ENCODE data around the gene GRID1.

GRID1 gene

DNA sequence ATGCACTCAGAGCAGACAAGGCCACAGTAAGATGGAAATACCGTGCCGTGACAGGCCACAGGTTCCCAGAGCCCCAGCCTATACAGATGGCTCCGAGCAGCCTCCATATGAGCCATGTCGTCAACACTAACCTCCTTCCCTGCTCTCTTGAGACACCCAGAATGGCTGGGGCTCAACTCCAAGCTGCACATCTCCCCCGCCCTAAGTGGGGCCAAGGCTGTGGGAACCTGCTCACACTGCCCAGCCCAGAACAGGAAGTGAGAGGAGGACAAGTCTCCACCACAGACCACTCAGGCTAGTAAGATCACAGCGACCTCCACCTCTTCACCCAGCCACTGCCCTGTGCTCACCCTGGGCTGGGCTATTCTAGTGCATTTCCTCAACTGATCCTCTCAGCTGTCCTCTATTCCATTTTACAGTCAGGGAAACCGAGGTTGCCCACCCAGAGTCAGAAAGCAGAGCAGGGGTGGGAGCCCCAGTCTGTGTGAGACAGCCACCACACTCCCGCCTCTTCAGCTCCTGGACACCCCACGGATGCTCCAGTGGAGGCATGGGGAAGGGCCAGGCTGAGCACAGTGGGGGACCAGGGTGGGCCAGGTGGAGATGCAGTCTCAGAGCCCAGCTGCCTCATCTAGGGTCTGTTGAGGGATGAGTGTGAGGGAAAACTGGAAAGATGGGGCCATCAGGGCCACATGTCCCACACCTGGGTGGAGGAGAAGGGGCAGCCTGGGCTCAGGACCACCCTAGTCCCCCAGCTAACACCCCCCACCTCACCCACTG lies 11.6 kb downstream of the GRID1 start:
- no peak for DNase-seq (ENCODE audit: low read depth in 2 of 2)

DNA sequence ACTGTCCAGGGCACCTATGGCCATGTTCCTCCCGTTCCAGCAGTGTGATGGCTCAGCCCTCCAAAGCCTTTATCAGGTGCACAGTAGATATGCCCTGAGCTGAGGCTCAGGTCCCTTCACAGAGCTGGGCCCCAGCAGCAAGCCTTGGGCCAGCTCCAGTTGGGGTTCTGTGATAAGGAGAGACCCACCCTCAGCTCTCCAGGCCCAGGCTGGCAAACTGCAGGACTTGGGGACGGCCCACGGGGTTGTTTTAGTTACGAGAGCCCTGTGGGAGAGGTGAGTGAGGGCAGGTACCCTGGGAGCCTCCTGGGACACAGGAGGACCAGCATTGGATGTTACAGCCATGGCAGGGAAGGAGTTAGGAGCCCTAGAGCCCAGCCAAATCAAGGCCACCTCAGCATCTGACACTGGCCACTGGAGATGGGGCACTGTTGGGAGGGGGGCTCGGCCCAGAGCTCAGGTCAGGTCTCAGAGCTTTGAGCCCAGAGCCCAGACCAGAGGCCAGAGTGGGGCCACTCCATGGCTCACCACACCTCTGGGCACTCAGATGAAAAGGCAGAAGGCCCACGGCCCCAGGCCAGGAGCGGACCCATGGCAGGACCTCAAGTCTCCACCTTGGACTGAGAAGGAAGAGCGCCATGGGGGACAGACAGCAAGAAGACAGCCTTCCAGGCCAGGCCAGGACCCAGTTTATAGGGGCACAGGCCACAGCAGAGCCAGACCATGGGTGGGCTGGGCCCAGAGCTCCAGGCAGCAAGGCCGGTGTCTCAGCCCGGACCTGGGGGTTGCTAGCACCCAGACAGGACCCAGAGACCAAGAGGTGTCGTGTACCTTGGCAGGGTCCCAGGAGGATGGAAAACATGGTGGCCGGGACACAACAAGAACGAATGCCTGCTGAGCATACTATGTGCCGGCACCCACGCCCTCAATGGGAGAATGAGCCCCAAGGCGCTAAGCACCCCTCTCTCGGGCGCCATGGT lies 12.8 kb downstream of the GRID1 start:
- no peak for DNase-seq (ENCODE audit: low read depth in 2 of 2)

DNA sequence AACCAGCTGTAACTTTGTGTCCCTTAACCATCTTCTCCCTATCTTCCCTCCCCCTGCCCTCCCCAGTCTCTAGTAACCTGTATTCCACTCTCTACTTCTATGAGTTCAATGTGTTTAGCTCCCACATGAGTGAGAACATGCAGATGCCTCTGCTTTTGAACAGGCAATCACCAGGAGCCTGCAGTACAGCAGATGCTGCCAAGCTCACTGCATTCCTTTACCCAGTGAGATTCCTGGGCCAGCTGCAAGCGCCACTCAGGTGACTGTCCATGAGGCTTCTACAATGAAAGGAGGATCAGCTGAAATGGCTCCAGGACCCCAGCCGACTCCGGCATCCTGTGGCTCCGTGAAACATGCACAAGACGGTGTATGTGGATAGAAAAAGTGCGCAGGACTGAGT lies 15.7 kb downstream of the GRID1 start:
- DNase-seq (ENCODE audit: low read depth in 2 of 2) = no peak

DNA sequence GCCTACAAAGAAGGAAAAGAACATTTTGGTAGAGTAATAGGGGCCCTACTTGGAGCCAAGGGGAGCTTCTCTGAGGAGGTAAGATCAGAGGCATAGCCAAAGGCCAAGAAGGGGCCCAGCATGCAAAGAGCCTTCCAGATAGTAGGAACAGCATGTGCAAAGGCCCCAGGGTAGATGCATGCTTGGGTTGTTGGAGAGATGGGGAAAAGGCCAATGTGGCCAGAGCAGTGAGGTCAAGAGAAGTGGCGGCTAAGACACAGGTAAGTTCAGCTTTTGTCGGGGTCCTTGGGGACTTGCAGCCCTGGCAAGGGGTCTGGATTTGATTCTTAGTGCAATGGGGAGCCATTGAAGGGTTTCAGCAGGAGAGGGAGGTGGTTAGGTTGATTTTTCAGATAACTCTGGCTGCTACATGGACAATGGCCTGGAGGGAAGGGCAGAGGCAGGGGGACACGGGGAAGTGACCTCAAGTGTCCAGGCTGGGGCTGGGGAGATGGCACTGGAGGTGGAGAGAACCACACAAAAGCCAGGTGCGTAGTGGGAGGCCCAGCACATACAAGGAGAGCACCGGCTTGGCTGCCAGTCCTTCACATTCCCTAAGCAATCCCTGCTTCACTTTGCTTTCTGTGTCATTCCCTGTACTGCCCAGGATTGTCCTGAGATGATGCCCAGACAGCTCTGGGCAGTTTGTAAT lies 16.5 kb downstream of the GRID1 start:
- DNase-seq (ENCODE audit: low read depth in 2 of 2) = no peak

DNA sequence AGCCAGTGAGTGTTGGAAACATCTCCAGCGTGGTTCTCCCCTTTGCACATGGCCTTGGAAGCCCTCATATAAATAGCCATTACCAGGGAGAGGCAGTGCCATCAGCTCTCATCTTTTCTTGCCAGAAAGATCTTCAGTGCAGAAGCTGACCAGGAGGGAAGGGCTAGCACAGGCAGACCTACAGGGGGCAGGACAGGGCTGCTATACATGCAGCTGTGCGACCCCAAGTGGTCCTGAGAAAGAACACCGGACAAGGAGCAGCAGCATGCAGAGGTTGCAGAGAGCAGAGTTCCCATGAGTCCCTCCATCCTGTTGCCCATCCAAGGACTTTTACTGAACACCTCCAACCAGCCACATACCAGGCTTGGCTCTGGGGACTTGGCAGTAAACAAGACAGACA lies 17.1 kb downstream of the GRID1 start:
- DNase-seq (ENCODE audit: low read depth in 2 of 2) = no peak

DNA sequence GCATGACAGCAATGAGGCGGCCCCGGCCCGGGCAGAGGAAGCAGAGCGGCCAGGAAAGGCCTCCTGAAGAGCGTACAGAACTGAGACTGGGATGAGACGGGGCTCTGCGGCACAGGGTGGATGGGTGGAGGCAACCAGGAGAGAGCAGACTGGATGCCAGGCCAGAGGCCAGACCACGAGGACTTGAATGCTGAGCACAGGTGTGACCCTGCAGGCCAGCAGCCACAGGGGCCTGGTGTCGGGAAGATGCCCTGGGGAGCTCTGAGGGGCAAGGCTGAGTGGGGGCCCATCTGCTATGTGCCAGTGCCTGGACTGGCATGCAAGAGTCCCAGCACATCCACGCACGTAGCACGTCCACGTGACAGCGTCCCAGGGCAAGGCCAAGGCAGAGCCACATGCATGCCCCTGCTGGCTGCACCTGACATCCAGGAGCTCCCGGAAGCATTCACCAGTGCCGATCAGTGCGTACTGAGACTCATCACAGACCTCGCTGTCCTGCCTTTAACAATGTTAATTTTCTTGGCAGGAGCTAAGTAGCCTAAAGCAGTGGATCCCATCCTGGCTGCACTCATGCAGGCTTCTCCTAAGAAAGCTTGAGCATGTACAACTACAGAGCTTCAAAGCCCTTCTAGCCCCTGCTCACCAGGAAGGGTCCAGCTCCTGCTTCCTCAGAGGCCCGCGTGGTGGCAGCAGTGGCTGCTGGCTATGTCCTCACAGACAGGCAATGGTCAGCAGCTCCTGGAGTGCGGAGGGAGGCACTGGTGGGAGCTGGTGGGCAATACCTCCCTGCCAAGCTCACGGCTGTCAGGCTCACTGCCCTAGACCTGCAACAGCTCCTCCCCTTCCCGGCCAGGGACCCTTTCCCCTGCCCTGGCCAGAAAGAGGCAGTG lies 18.0 kb downstream of the GRID1 start:
- no peak for DNase-seq (ENCODE audit: low read depth in 2 of 2)

DNA sequence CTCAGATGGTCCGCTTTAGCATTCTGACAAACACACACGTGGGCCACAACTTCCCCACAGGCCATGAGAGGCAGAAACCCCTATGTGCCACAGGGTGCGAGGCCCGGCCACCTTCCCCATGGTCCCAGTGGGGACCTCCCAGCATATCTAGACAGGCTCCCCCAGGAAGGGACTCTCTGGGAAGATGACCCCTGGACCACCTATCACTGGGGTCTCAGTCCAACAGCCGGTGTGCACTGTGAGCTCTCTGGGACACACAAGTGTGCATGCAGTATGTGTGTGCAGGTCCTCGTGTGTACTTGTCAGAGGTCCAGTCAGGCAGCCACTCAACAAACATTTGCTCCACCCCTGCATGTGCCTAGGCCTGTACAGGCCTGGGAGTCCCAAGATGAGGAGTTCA lies 18.7 kb downstream of the GRID1 start:
- no peak for DNase-seq (ENCODE audit: low read depth in 2 of 2)

DNA sequence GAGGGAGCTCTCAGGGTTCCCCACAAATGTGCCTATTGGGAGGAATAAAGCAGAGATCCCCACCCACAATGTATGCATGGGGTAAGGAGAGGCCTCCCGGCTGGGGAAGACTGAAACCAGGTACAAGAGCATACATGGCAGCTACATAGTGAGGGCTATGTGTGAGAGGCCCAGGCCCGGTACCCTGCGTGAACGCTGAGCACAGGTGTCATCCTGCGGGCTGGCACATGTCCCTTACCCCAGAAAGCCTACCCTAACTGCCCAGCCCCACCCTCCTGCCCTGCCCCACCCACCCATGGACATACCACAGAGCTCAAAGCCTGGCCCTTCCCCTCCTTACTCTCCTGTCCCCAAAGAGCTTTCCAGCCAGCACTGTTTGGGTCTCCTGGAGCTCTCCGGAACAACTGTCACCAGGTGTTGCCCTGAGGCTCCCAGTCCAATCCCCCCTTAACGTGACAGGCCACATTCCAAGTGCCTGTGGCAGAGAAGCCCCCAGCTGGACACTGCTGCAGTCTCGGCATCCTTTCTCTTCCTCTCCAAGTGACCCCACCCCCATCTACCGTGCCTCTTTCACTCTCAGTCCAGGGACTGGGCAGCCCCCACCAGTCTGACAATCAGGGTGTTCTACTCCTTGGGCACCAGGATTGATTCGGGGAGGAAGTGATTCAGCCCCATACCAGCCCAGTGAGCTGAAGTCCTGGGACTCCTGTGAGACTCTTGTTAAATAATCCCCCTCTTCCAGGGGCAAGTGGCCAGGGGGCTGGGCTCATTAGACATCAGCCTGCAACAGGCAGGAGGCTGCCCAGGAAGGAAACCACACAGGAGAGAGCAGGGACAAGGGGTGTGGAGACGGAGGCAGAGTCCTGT lies 19.6 kb downstream of the GRID1 start:
- DNase-seq (ENCODE audit: low read depth in 2 of 2) = no peak

DNA sequence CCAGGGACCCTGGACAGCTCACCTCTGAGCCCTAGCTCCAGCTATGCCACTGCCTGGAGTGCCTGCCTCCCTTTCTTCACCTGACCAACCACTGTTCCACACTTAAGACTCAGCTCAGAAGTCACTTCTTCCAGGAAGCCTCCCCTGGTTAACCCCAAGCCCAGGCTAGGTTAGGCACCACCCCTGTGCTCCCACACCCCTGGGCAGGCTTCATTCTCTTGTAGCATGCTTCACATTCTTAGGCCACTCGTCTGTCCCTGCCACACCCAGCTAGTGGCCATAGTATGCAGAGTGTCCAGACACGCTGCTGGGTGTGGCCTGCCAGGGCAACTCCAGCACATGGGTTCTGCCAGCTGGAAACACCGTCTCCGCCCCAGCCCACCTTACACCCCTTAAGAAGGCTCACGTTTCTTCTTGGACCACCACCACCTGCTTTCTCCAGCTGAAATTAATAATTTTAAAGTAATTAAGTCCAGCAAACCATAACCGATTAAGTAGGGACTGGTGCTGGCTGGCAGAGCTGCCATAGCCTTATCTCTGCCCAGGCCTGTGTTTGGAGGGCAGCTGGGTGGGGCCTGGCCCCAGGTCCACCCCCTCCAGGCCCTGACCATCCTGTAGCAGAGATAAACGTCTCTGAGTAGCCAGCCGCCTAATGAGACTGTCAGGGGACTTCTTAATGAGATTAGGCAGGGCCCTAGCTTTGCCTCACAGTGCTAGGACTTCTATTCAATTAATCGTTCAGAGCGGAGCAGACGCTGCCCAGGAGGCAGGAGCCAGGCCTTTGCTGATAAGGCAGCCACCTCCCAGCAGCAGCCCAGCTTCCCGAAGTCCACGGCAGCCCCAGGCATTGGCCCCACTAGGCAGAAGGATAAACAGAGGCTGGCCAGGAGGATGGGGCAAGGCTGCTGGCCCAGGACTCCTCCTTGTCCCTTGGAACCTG lies 20.5 kb downstream of the GRID1 start:
- no peak for DNase-seq (ENCODE audit: low read depth in 2 of 2)

DNA sequence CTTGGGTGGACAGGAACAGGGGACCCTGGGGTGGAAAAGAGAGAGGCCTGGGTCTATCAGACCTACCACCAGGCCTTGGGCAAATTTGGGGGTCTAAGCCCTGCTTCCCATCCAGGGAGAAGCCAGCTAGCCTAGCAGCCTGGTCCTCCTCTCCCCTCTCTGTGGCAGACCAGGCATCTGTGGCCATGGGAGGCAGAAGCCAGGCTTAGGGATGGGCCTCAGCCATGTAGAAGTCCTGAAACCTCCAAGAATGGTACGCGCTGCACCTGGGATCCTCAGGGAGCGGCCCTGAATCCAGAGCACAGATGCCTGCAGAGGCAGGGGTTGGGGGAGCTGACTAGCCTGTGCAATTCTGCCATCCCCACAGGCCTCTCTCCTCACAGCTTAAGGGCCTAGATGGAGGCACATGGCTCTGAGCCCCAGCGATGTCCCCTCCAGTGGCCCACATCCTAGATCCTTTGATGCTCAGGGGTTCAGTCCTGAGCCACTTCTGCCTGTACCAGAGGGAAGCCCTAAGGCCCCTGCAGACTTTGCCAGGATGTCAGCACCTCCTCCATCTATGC lies 21.2 kb downstream of the GRID1 start:
- DNase-seq (ENCODE audit: low read depth in 2 of 2) = no peak

DNA sequence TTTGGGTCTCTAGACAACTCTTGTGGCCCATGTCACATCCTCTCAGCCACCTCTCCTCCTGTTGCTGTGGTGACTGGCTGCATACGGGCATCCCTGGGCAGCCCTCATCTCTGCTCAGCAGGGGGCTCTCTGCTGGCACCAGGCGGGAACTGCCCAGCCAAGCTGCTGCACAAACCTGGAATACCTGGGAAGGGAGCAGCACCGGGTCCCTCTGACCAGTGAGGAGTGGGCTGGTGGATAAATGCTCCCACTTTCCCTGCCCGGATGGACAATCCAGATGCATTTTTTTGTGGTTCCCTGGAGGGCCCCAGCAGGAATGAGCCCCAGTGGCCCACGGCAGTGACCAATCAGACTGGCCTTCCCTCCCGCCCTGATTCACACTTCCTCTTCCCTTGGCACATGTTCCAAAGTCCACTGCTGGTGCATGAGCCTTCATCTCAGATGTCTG lies 21.9 kb downstream of the GRID1 start:
- no peak for DNase-seq (ENCODE audit: low read depth in 2 of 2)

DNA sequence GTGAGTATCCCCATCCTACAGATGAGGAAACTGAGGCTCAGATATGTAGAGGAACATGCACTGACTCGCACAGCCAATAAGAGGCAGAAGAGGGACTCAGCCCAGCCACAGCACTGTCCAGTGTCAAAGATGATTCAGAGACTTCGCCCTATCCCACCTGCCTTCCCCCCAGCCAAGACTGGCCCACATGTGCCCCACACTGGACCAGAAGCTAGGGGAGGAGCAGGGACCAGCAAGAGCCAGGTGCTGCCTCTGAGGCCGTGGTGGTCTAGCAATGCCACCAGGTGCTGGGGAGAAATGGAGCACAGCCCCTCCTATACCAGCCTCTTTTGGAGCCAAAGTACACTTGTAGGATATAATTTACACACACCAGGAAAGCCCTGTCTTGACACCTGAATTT lies 22.3 kb downstream of the GRID1 start:
- DNase-seq (ENCODE audit: low read depth in 2 of 2) = no peak

DNA sequence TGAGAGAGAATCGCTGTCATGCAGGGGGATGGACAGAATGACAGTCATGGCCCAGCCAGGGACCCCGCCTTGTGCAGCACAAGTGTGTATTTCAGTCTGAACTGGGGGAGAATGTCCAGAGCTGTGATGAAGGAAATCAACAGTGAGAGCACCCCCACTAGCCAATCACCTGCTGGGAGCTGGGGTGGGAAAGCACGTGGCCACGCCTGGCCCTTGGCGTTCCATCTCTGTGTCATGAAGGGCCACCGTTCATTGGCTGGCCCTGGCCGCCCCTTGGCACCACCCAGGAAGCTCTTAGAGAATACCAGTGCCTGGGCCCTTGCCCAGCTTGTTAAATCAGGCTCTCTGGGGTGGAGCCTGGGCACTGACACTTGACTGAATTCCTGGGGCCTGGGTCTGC lies 22.8 kb downstream of the GRID1 start:
- DNase-seq (ENCODE audit: low read depth in 2 of 2) = no peak

DNA sequence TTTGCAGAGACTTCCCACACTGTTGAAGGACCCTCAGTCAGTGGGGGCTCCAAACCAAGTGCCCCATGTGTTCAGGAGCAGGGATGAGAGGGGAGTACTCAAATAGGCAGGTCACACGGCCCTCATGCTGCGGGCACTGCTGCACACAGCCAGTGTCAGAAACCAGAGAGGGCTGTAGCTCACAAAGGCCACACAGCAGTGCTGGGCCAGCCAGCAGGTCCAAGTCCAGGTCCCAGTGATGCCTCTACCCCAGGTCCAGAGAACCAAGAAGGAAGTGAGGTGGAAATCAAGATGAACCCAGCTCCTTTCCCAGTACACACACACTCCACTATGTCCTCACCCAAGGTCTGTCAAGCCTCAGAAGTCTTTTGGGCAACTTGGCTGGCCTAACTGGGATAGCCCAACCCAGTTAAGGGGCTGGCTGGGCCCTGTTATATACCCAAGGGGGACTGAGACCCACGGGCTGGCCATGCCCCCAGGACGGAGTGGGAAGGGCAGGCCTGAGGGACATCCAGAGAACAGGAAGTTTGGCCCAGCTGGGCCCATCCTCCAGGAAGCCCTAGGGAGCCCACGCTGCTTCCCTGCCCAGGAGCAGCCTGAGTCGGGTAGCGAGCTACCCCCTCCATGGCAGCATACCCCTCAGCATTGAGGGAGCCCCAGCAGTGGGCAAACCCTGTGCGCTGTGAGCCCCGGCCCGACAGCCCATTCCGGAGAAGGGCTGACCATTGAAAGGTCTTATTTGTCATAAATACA lies 24.3 kb downstream of the GRID1 start:
- no peak for DNase-seq (ENCODE audit: low read depth in 2 of 2)

DNA sequence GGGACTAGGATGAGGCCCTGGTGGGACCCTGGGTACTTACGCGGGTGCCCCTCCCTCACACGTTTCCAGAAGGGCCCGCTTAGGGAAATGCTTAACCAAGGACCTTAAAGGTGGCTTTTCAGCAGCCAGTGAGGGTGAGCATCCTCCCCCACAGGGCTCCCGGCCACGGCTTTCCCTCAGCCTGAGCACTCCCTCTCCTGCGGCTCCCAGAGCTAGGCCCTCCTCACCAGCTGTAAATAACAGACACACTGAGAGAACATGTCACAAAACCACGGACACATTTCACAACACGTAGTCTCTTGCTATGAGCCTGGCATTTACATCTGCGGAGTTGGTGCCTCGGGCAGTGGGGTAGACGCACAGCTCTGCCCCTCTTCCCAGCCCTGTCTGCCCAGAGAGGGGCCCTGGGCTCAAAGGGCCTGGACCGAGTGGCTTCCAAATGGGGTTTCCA lies 25.2 kb downstream of the GRID1 start:
- no peak for DNase-seq (ENCODE audit: low read depth in 2 of 2)

DNA sequence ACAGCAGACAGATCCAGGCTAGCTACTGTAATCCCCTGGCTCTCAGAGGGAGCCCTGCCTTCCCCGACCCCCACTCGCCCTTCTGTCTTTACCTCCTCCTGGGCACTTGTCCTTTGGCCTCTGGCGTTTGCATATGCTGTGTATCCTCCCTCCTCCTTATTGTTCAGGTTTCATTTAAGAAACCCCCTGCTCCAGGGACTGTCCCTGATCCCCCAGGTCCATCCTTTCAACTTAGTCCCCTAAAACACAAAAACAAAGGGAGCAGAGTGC lies 25.7 kb downstream of the GRID1 start:
- DNase-seq (ENCODE audit: low read depth in 2 of 2) = no peak

DNA sequence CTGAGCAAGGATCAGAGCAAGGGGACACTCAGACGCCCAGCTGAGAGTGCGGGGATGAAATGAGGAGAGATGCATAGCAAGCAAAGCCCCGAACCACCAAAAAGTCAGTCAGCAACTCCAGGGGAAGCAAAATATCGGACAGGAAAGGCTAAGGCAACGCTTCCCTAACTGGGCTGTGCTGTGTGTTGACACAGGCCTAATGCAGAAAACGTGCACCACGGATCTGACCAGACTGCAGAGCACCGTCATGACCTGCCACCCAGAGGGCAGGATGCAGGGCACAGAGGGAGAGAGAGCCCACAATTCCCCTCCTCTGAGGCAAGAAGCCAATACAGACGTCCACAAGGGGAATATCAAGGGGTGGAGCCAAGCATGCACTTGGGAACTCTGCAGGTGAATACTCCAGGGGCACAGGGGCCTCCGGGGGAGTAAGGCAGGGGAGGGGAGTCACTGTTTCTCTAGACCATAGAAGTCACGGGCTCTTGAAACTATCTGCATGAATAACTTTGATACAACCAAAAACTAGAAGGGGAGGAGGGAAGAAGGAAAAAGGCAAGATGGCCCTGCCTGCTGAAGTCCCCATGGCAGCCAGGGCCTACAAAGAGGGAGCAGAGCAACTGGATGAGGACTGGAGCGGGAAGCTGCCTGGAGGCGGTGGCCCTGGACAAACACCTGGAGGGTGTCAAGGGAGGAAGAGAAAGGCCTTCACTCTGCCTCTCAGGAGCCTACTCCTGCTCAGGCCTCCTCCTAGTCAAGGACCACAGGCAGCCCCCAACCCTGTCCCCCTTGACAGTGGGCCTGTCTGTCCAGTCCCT lies 26.2 kb downstream of the GRID1 start:
- no peak for DNase-seq (ENCODE audit: low read depth in 2 of 2)

Data from activated CD8-positive, alpha-beta memory T cell treated with anti-CD3 and anti-CD28 coated beads for 4 hours (primary cell).